ENCODE measurements around the gene CRYBB3.

The CRYBB3 gene

DNA sequence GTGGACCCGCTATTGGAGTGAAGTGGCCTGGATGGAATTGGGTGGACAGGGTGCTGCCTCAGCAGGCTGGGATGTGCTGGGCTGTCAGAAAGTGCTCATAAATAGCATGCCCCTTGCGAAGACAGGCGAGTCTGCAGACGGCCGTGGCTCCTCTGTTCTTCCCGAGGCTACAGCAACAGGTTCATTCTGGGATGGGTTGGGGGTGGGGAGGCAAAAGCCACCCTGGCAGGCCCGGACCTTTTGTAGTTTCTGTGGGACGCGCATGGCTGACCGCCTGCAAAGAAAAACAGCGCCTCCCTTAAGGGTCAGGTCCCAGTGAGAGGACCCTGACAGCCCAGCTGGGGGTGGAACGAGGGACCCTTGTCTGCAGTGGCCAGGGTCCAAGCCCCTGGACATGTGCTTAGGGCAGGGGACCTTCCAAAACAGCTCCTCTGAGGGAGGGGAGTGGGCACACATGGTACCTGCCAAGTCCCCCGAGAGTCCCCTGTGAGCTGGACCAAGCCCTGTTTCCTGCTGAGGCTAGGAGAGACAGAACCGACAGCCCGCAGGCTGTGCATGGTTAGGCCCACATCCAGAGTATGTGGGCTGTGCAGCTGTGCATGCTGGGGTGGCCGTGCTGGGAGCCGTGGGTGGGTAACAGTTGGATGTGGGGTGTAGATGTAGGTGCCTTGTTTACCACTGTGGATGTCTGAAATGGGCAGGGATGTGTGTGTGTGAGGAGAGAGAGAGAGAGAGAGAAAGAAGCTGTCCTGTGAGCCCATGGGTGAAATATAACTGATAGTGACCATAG lies at the start of gene CRYBB3:
CRYBB3 (plus strand) TSS at position 128 of the 790 bp plus-strand sequence. CDS start 1,539 bp downstream, outside the sequence.
- no peak for DNase-seq

- DNase-seq, result no peak
Observed at GRCh38 chr22:25153961-25154666, 45.5 kb upstream of the CRYBB3 start.

DNA sequence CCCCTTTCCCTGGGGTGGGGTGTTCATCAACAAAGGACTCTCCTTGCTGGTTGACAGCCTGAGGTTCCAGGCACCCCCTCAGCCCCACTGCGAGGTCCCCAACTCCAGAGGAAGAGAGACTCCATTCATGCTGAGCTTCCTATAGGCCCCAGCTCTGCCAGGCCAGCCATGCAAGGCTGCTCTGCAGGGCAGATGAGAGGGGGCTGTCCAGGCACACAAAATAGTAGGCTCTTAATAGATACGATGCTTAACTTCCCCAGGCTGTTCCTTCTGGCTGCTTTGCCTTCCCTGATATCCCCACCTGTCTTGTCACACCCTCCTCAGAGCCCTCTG lies 45.0 kb upstream of the CRYBB3 start:
- DNase-seq, result no peak

DNA sequence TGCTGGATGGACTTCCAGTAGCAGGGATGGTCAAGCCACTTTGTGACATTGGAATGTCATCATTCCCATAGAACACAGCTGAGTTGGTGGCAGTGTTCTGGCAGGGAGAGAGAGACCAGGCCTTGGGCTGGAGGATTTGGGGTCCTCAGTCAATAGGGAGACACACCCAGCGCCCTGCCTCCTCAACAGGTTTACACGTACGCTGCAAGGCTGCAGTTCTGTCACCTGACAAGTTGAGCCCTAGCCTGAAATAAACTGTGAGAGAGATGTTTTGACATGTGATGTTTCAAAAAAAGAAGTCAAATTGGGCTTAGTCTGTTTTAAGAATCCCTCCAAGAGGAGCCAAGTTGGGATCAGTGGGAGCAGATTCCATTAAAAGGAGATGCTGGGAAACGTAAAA lies 42.9 kb upstream of the CRYBB3 start:
- DNase-seq, result no peak

DNA sequence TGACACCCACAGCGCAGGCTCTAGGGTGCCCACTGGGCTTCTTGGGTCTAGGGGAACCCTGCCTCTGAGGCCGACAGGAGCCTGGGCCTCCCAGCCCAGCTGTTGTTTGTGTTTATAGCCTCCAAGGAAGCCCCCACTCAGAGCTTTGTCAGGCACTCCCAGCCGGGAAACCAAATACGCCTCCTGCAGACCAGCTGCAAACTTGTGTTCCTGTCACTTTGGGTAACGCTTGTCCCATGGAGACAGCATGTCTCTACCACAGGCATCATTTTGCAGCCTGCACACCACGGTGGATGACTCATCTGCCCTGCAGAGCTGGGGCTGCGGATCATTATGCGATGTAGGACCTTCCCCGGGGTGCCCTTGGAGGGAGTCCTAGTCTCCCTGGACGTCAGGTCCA lies 40.6 kb upstream of the CRYBB3 start:
- DNase-seq, result no peak

DNA sequence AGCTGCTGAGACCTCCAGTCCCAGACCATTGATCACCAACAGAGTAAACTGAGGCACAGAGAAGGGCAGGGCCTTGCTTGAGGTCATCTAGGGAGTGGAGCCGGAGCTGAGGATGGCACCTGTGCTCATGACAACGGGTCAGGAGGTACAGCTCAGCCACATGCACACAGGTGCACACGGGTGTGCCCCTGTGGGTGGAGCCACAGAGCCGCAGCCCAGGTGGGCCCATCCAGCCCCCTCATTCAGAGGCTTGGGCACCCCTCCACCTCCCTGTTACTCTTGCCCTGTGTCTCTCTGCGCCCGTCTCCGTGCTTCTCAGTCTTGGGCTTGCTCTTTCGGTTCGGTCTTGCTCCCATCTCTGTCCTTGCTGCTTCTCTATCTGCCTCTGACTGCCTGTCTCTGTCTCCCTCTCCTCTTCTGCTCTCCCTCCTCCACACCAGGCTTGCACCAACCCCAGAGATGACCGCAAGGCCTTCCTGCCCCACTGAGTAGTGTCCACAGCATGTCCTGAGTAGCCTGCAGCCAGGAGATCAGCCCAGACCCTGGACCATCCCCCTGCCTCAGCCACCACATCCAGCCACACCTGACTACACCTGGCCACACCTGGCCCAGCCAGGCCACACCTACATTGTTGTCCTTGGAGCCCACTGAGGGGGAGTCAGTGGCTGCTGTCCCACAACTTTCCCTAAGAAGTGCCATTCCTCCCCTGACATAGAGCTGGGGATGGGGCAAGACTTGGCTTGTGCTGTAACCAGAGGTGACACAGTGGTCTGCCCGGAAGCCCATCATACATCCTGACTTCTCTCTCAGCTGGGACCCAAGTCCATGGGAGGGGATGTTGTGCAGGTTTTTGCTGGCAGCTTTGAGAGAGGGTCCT lies 39.3 kb upstream of the CRYBB3 start:
- DNase-seq, result no peak

- DNase-seq, result no peak
Observed at GRCh38 chr22:25161017-25161915, 38.4 kb upstream of the CRYBB3 start.

DNA sequence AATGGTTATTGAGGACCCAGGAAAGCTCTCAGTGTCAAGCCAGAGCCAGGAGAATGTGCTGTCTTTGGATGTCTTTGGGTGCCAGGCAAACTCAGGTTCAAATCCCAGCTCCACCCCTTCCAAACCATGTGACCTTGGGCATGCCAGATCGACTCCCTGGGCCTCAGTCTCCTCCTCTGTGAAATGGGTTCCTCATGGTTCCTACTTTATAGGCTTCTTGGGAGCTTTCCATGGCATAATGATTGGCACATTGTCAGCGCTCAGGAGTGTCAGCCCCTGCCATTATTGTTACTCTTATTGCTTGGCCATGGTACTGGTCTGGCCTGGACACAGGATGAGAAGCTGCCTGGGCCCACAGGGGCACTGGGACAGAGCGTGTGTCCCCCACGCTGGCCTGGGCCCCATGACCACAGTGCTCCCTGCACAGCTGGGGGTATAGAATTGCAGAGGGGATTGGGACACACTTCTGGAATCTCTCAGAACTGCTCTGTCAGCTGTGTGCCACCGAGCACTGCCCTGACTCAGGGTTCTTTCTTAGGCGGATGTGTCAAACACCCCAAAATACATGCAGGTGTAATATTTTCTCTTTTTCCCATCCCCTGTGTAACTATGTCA lies 37.6 kb upstream of the CRYBB3 start:
- no peak for DNase-seq

GRCh38 chr22:25162561-25162960 lies 37.1 kb upstream of the CRYBB3 start:
- no peak for DNase-seq

- DNase-seq, result no peak
Observed at GRCh38 chr22:25165785-25166184, 33.9 kb upstream of the CRYBB3 start.

- no peak for DNase-seq
Observed at GRCh38 chr22:25166266-25167040, 33.2 kb upstream of the CRYBB3 start.

- no peak for DNase-seq
Observed at GRCh38 chr22:25167082-25167481, 32.6 kb upstream of the CRYBB3 start.

DNA sequence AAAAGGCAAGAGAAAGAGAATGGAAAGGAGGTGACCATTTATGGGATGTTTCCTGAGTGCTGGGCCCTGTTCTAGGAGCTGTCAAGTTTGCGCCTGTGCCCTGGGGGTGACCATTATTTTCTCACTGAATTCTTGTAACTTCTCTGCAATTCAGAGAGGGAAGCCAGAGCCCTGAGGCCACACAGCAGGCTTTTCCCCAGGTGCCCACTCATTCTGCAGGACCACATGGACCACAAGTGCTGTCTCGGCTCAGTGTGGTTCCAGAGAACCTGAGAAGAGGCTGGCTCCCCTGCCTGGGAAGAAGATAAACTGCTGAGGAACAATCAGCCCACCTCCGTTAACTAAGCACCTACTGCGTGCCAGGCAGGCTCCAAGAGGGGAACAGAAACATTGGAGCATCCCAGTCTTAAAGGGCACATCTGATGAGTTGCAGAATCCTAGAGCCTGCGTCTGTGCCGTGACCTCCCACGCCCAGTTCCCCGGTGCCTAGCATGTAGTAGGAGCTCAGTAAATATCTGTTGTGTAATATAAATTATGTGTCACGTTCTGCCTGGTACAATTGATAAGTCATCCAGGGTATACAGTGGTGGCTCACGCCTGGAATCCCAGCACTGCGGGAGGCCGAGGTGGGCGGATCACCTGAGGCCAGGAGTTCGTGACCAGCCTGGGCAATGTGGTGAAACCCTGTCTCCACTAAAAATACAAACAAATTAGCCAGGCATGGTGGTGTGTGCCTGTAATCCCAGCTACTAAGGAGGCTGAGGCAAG lies 31.6 kb upstream of the CRYBB3 start:
- no peak for DNase-seq

DNA sequence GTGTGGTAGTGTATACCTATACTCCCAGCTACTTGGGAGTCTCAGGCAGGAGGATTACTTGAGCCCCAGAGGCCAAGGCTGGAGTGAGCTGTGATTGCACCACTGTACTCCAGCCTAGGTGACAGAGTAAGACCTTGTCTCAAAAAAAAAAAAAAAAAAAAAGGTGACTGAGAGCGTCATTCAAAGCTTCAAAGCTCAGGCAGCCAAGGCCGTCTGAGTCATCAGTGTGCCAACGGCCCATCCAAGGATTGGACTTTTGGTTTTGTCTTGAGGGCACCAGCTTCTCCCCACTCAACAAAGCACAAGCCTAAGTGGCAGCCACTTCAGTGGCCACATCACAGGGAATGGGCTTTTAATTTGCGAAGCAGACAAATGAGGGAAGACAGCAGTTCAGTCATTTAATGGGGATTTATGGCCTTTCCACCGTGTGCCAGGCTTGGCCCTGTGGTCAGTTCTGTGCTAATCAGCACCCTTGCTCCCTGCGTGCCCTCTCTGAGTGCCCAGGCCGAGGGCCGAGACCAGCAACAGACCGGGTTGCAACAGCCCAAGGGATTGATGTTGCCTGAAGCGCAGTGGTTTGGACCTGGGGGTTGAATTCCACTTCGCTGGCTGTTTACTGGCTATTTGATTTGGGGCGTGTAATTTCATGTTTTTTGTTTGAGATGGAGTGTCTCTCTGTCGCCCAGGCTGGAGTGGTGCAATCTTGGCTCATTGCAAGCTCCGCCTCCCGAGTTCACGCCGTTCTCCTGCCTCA lies 30.2 kb upstream of the CRYBB3 start:
- no peak for DNase-seq

DNA sequence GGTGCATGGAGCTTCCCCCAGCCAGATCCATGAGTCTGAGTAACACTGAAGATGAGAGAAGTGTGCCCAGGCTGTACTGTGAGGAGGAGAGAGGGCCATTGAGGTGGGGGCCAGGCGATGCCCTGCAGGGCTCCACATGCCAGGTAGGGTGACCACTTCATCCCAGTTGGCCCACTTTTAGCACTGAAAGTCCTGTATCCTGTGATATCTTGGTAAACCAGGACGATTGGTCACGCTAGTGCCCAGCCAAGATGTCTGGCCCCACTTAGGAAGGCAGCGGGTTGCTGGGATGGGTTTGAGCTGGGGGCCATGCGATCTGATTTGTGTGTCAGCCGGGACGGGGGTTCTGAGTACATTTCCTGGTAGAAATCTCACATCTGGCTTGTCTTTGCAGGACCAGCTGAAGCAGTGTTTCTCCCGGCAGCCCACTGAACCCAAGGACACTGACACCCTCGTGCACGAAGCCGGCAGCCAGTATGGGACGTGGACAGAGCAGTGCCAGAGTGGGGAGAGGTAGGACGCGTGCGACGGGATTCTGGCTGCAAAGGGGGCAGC lies 29.2 kb upstream of the CRYBB3 start:
- no peak for DNase-seq

- DNase-seq, result no peak
Observed at GRCh38 chr22:25172153-25172552, 27.5 kb upstream of the CRYBB3 start.

DNA sequence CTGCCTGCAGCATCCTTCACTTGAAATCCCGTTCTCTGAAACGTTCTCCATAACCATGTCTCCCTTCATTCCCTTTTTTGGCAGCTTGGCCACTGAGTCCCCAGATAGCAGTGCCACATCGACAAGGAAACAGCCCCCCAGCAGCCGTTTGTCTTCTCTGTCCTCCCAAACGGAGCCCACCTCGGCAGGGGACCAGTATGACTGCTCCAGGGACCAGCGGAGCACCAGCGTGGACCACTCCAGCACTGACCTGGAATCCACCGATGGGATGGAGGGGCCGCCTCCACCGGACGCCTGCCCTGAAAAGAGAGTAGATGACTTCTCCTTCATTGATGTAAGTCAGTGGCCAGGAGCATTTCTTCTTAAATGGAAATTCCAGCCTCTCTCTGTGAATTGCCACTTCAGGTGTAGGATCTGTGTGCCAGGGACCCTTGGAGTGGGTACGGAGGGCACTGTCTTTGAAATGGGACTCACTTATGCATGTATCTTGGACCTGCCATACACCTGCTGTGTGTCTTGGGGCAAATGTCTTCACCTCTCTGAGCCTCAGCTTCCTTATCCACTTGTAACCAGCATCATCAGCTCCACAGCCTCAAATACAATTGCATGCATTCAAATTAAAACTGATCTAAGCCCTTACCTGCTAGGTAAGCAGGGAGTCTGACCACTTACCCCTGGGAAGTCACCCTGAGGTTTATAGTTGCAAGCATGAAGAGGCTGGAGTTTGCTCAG lies 25.3 kb upstream of the CRYBB3 start:
- no peak for DNase-seq

DNA sequence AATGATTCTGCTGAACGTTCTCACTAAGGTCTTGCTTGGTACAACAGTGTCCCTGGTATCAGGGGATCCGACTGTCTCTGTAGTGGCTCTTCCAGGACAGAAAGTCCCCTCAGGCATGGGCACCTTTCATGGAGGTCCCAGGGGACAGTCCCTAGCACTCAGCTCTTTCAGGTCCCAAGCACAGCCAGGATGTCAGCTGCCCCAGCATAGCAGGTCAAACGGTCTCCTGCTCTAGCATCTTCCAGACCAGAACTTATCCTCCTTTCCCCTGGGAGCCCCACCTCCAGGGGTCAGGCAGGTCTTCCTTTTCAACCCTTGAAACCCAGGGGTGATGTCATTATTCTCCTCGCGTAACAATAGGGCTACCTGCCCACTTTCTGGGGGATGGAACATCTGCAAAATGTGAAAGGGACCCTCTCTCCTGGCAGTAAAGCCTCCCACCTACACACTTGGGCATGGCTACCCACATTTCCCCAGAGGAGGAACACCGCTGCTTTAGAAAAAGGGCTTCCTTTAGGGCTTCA lies 24.7 kb upstream of the CRYBB3 start:
- no peak for DNase-seq
